ENCODE data around the gene SCUBE1.

SCUBE1 gene

GRCh38 chr22:43216738-43217137 lies 126.4 kb downstream of the SCUBE1 start:
- no peak for TF ChIP-seq CTCF (conservative IDR thresholded peaks at IDR 0.05)
- no peak overlapping the region for H3K27ac ChIP-seq

GRCh38 chr22:43213962-43214361 lies 129.2 kb downstream of the SCUBE1 start:
- TF ChIP-seq CTCF (conservative IDR thresholded peaks at IDR 0.05): no peak
- no peak overlapping the region for H3K27ac ChIP-seq

DNA sequence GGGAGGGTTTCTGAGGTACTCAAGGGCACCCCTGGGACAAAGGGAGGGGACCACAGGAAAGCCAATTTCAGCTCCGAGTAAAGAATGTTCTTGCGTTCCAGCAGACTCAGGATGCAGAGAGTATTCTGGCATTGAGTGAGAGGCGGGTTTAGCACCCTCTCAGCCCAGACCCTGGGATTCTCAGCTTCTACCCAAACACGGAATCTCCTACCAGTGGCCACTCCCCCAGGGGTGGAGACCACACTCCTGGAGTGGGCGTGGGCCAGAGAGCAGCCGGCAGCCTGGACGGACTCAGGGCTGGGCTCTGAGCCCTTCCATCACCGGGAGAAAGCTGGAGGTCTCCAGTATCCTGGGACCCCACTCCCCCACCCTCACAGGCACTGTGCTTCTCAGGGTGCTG lies 130.1 kb downstream of the SCUBE1 start:
- no peak overlapping the region for H3K27ac ChIP-seq
- TF ChIP-seq CTCF (conservative IDR thresholded peaks at IDR 0.05): no peak

GRCh38 chr22:43212434-43212952 lies 130.7 kb downstream of the SCUBE1 start:
- no peak overlapping the region for H3K27ac ChIP-seq
- no peak for TF ChIP-seq CTCF (conservative IDR thresholded peaks at IDR 0.05)

DNA sequence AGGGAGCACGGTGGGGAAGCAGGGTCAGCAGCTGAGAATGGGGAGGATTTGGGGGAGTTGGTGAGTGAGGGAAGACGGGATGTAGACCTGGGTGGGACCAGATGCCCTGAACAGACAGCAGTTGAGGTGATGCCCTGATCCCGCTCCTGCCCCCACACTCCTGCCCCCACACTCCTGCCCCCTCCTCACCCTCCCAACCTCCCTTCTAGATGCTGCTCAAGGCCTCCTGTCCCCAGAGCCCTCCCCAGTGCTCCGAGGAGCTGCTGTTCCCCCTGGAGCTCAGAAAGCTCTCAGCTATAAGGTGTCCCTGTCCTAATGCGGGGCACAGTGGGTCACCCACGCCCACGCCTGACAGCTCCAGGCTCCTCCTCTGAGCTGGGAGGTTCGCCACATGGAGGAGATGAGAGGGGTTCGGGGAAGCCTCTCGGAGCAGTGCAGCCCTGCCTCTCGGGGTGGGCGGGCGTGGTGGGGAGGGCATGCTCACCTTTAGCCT lies 131.2 kb downstream of the SCUBE1 start:
- no peak overlapping the region for H3K27ac ChIP-seq
- no peak for TF ChIP-seq CTCF (conservative IDR thresholded peaks at IDR 0.05)

DNA sequence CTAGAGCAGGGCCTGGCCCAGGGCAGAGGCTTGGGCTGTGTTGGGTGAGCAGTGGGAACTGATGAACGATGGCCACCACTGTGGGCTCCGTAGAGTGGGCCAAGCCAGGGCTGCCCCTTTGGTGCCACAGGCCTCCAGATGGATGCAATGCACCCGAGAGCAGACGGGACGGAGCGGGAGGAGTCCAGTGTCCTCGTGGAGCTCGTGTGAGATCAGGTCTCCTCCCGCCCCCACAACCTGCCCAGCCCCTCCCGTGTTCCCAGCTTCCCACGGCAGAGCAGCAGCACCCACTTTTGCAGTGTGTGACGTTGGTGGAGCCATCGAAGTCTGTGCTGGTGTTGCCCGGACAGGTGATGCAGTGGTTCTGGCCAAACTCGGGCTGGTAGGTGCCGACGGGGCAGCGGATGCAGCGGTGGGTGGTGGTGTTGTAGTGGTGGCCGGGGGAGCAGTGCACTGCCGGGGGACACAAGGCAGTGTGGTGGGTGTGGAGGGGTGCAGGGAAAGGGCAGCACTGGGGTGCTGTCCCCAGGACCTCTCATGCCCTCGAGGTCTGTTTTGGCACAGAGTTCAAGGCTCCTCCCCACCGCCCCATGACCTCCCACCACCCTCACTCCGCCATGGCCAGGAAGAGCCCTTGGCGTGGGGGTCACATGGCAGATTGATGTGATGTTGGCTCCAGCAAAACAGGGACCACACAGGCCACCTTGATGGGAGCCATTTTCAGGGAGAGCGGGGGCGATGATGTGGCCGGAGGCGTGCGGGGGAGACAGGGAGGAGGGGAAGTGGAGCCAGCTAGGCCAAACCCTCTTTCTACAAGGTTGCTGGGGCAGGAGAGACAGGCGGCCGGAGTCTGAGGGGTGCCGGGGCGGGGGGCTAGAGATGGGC lies 132.3 kb downstream of the SCUBE1 start:
- H3K27ac ChIP-seq: no peak overlapping the region
- TF ChIP-seq CTCF (conservative IDR thresholded peaks at IDR 0.05): no peak

GRCh38 chr22:43209971-43210370 lies 133.2 kb downstream of the SCUBE1 start:
- H3K27ac ChIP-seq: no peak overlapping the region
- no peak for TF ChIP-seq CTCF (conservative IDR thresholded peaks at IDR 0.05)
